PFSK-1 (cell line): ENCODE data around the gene ZYX.

Source experiments
- SIN3A ChIP-seq: IDR thresholded peaks from 2 replicates; pipeline ENCODE4 v1.6.1; 2012; ENCODE audit warnings: mild to moderate bottlenecking, low read length, moderate library complexity, borderline replicate concordance; ENCODE audit not compliant: insufficient read depth
- TAF1 ChIP-seq: IDR thresholded peaks from 2 replicates; pipeline ENCODE4 v1.6.1; 2012; ENCODE audit warnings: low read length, control low read depth, borderline replicate concordance; ENCODE audit not compliant: insufficient read depth

GRCh38 chr7:143431109-143431508, 50.0 kb downstream of the ZYX start:
- TF ChIP-seq TAF1 (no peak), SIN3A (no peak)
